HG02870 (cell line): ENCODE measurements around the gene STPG3.

Source experiments
- ATAC-seq: cut with Tn5 transposase; IDR thresholded peaks from one replicate; pipeline ENCODE4 v1.9.1; 2021; ENCODE audit warnings: mild to moderate bottlenecking, moderate library complexity; ENCODE audit not compliant: unreplicated experiment

Gene STPG3

DNA sequence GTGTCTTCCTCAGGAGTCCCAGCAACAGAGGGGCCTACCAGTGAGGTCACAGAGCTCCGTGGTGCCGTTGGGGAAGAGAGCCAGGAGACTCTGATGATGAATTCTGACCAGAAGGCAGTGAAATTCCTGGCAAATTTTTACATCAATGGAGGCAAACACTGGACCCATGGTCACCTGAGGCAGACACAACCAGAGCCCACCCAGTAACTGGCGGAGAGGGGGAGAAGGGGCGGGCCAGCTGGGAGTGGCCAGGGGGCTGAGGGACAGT, at the start of gene STPG3:
STPG3 (plus strand) TSS at position 93 of the 268 bp plus-strand sequence; CDS start at position 94, 1 bp downstream.
- no peak for ATAC-seq

DNA sequence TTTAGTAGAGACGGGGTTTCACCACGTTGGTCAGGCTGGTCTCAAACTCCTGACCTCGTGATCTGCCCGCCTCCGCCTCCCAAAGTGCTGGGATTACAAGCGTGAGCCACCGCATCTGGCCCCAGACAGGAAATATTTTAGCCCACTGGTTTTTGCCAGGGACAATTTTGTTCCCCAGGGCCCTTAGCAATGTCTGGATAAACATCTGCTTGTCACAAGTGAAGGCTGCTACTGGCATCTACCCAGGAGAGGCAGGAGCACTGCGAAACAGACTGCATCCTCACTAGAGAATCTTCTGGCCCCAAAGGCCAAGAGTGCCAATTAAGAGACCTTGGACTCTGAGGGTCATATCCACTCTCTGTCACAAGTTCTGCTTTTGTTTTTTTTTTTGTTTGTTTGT, 48.1 kb upstream of the STPG3 start:
- ATAC-seq, result no peak

DNA sequence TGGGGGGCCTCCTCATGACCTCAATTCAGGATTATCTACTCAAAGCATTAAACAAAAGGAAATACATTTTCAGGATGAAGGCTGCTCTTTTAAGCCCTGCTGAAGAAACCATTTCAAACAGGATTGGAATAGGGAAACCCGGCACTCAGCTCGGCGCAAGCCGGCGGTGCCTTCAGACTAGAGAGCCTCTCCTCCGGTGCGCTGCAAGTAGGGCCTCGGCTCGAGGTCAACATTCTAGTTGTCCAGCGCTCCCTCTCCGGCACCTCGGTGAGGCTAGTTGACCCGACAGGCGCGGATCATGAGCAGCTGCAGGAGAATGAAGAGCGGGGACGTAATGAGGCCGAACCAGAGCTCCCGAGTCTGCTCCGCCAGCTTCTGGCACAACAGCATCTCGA, 46.4 kb upstream of the STPG3 start:
- no peak for ATAC-seq

GRCh38 chr9:137205126-137206069, 45.7 kb upstream of the STPG3 start, which contains the start of the genes NDOR1 and TMEM203:
Gene NDOR1, plus strand, starts transcription at chr9:137205700. Its CDS starts 78 bp downstream, at chr9:137205778.
Gene TMEM203, minus strand, starts transcription at chr9:137205648. Its CDS starts 234 bp downstream, at chr9:137205414.
- no peak for ATAC-seq

- ATAC-seq, result no peak
Measured at GRCh38 chr9:137206602-137207001, 44.5 kb upstream of the STPG3 start.

DNA sequence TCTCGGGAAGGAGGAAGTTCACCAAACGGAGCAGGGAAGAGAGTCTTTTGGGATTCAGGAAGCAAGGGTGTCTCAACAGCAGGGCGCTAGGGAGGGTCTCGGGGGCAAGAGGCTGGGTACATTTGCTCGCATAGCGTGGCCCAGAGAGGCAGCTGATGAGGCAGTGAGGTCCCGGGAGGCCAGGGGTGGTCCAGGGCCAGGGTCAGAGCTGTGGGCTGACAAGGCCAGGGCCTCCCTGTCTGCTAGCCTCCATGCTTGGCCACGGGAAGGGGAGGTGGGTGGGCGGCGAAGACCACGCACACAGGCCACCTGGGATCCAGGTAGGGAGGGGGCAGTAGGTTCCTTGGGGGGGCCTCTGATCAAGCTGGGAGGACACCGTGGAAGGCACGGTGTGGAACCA, 39.6 kb upstream of the STPG3 start:
- no peak for ATAC-seq

- ATAC-seq, result no peak
Measured at GRCh38 chr9:137212520-137212919, 38.6 kb upstream of the STPG3 start.

- no peak for ATAC-seq
Measured at GRCh38 chr9:137213160-137214060, 37.7 kb upstream of the STPG3 start.

DNA sequence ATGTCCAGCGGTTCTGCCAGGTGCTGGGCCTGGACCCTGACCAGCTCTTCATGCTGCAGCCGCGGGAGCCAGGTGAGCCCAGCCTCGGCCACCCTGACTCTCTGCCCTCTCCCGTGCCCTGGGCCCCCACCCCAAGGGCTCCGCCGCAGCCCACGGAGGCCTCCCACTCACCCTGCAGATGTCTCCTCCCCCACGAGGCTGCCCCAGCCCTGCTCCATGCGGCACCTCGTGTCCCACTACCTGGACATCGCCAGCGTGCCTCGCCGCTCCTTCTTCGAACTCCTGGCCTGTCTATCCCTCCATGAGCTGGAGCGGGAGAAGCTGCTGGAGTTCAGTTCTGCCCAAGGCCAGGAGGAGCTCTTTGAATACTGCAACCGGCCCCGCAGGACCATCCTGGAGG, 36.5 kb upstream of the STPG3 start:
- ATAC-seq, result no peak

DNA sequence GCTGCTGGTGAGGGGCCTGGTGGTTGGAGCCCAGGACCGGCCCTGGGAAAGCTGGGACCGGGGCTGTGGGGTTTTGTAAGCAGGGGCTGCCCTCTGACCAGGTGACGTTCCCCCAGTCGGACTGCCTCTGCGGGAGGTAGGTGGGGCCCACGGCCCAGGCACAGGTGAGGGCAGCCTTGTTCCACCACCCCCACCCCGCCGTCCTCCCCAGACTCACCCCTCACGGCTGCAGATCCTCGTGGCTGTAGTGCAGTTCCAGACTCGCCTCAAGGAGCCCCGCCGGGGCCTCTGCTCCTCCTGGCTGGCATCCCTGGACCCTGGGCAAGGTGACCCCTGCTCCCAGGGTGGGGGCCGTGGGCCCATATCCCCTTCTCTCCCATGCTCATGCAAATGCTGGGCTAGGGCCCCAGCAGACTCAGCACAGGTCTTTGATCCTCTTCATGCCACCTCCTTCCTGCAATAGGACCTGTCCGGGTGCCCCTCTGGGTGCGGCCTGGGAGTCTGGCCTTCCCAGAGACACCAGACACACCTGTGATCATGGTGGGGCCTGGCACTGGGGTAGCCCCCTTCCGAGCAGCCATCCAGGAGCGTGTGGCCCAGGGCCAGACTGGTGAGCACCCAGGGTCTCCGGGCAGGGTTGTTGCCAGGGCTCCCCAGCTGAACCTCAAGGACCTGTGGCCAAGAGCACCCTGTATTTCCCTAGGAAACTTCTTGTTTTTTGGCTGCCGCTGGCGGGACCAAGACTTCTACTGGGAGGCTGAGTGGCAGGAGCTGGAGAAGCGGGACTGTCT, 35.7 kb upstream of the STPG3 start:
- ATAC-seq, result no peak

- ATAC-seq, result no peak
Measured at GRCh38 chr9:137216188-137216965, 34.7 kb upstream of the STPG3 start.

GRCh38 chr9:137217276-137218211, 33.5 kb upstream of the STPG3 start:
- ATAC-seq, result no peak

DNA sequence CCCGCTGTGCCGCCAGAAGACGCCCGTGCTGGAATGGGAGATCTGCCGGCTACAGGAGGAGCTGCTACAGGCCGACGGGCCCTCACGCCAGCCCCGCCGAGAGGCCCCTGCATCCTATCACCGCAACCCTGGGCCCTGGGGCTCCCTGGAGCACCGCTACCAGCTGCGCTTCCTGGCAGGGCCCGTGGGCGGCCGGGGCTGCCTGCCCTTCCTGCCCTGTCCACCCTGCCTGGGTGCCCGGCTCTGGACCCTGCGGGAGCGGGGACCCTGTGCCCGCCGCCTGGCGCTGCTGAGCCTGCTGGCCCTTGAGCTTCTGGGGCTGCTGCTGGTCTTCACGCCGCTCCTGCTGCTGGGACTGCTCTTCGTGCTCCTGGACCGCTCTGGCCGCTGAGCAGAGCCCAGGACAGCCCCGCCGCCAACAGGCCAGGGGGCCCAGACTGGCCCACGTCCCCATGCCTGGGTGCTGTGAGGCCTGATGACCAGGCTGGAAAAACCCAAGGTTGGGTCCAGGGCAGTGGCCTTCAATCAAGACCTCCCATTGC, 32.8 kb upstream of the STPG3 start:
- ATAC-seq, result no peak

DNA sequence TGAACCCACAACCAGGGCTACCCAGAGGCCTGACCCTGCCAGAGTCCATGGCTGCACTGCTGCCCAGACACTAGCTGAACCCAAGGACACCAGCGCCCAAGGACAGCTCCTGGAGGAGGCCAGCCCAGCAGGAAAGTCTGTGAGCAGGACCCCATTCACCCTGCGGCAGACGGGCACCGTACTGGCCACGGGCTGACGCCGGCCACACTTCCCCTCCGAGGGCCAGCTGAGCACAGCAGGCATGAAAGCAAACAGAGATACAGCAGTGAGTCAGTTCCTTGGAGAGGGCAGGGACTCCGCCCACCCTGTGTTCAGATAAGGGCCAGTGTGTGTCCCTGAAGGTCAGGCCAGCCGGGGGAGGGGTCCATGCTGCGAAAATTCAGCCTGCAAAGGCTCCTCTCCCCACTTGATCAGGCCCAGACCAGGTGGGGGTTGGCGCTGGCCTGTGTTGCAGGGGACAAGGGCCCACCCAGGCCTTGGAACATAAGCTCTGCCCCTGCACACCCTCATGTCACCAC, 32.3 kb upstream of the STPG3 start:
- no peak for ATAC-seq

GRCh38 chr9:137219757-137220316, 31.2 kb upstream of the STPG3 start:
- ATAC-seq, result no peak

DNA sequence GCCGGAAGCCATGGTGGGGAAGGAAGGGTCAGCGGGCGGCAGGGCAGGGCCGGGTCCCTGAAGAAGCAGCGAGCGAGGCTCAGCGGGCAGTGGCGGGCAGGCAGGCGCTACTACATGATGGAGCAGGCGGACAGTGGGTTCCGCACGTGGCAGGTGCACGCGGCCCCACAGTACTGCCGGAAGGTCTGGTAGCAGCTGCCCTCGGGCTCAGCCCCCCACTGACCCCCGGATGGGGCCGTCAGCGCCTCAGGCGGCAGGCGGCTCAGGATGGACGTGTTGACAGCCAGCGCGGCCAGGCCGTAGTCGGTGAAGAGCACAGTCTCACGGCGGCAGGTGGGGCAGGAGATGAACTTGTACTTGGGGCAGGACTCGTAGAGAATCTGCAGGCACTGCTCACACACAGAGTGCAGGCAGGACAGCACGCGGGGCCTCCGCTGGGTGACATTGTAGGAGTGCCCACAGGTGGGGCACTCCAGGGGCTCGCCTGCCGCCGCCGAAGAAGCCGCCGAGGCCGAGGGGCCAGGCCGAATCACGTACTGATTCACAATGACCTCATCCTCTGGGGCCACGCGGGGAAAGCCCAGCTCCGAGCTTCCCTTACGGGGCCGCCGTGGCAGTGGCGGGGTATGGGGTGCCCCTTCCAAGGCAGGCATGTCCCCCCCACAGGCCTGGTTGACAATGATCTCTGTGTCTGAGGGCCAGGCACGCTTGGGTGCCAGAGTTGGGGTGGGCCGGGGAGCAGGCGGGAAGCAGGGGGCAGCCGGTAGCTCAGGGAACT, 30.6 kb upstream of the STPG3 start:
- ATAC-seq, result no peak

DNA sequence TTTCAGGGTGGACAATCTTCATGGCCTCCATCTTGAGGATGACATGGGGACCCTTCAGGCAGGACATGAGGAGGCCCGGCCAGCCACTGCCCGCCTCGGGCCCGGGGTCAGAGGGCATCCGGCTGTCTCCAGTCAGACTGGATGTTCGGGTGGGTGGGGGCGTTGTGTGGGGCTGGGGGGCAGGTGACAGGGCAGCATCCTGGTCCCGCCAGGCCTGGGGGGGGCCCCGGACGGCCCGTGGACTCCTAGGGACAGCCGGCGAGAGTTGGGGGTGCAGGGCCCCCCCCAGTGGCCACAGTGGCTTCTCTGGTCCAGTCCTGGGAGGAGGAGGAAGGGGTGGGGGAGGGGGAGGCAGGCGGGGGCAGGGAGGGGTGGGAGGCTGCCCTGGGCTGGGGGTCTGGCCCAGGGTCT, 30.0 kb upstream of the STPG3 start:
- ATAC-seq, result no peak
